ENCODE results near the gene PEX14. TPM values are rescaled to one million over a fixed set of nuclear protein-coding genes. Genes with fewer than 3 reads are reported as not detected.

The PEX14 gene
- total and polyA plus RNA-seq, 2 donors (not counting 3 experiments of a cell fraction or from before 2014, with no cell fraction given), result 19.5 to 26.5 TPM

- Histone ChIP-seq H4K20me1 (replicated peaks; ENCODE audit: control insufficient read depth, extremely low read depth, insufficient read depth, low read length) (no peaks in the 10 kb centered on the region), H3K36me3 (ENCODE audit: control insufficient read depth in 2 of 2, extremely low read depth in 1 of 2, insufficient read depth in 2 of 2, low read length in 2 of 2) (peaks cover 0 to 11% of the 10 kb centered on the region in 2 experiments), H3K4me2 (ENCODE audit: insufficient read depth, low read length) (no peak overlapping the region), H3K9me1 (replicated peaks; ENCODE audit: control insufficient read depth, extremely low read depth, insufficient read depth, low read length) (no peaks in the 10 kb centered on the region), H3K4me3 (replicated peaks in 1 of 3; ENCODE audit: insufficient read depth in 1 of 3, low read depth in 1 of 3, low read length in 3 of 3) (no peak overlapping the region), H3K9me3 (replicated peaks; ENCODE audit: control insufficient read depth, insufficient read depth, low read length) (no peaks in the 10 kb centered on the region), H3K27me3 (ENCODE audit: control insufficient read depth in 2 of 2, insufficient read depth in 2 of 2, low read length in 2 of 2) (no peaks in the 10 kb centered on the region), H3K27ac (ENCODE audit: insufficient read depth, low read depth, low read length) (no peak overlapping the region), H3K79me2 (ENCODE audit: control insufficient read depth, insufficient read depth, low read length) (no peaks in the 10 kb centered on the region), H3K4me1 (ENCODE audit: control insufficient read depth, extremely low read depth, insufficient read depth, low read length) (no peaks in the 10 kb centered on the region), H3K9ac (replicated peaks; ENCODE audit: extremely low read depth, insufficient read depth, low read length) (no peak overlapping the region), H2AFZ (ENCODE audit: low read depth, low read length) (no peak overlapping the region)
- CTCF ChIA-PET, result interaction anchor here (0.9 kb wide), 1 partner anchor 14 kb away, joined by 3 read pairs; no protein-coding TSS in a partner anchor
- DNase-seq (ENCODE audit: low read depth, low spot score) (no peak), FAIRE-seq (no peak)
- no peak for TF ChIP-seq POLR2AphosphoS5 (IDR thresholded peaks at IDR 0.05; ENCODE audit: insufficient read depth, low read depth, low read length)
- BruUV-seq (replicated peaks), result no TSS peak
- POLR2A ChIA-PET, result no interaction called here
- dilution Hi-C loops (cut with MboI; ENCODE audit: extremely low pct_ligation_motif_present, low sequenced_read_pairs), result no loop called here
- intact Hi-C loops (cut with micrococcal nuclease), result no loop called here
Measured at GRCh38 chr1:10625076-10625475, 150.3 kb downstream of the PEX14 start.

- no peak for FAIRE-seq
- POLR2A ChIA-PET, result no interaction called here
Measured at GRCh38 chr1:10625554-10625953, 150.8 kb downstream of the PEX14 start.

More at GRCh38 chr1:10625554-10625953, 150.8 kb downstream of the PEX14 start:
- no peaks in the 10 kb centered on the region for H3K9me1 ChIP-seq (replicated peaks; ENCODE audit: control insufficient read depth, extremely low read depth, insufficient read depth, low read length)
- H3K27me3 ChIP-seq (ENCODE audit: control insufficient read depth in 2 of 2, insufficient read depth in 2 of 2, low read length in 2 of 2), result no peaks in the 10 kb centered on the region
- H3K9me3 ChIP-seq (replicated peaks; ENCODE audit: control insufficient read depth, insufficient read depth, low read length), result no peaks in the 10 kb centered on the region
- no peak overlapping the region for H3K9ac ChIP-seq (replicated peaks; ENCODE audit: extremely low read depth, insufficient read depth, low read length)
- peaks cover 0 to 11% of the 10 kb centered on the region in 2 experiments for H3K36me3 ChIP-seq (ENCODE audit: control insufficient read depth in 2 of 2, extremely low read depth in 1 of 2, insufficient read depth in 2 of 2, low read length in 2 of 2)
- intact Hi-C loops (cut with micrococcal nuclease), result no loop called here
- H2AFZ ChIP-seq (ENCODE audit: low read depth, low read length), result no peak overlapping the region
- no peaks in the 10 kb centered on the region for H4K20me1 ChIP-seq (replicated peaks; ENCODE audit: control insufficient read depth, extremely low read depth, insufficient read depth, low read length)
- dilution Hi-C loops (cut with MboI; ENCODE audit: extremely low pct_ligation_motif_present, low sequenced_read_pairs), result no loop called here
- H3K79me2 ChIP-seq (ENCODE audit: control insufficient read depth, insufficient read depth, low read length), result no peaks in the 10 kb centered on the region
- CTCF ChIA-PET, result no interaction called here
- no peaks in the 10 kb centered on the region for H3K4me1 ChIP-seq (ENCODE audit: control insufficient read depth, extremely low read depth, insufficient read depth, low read length)
- no peak for TF ChIP-seq JUN (IDR thresholded peaks at IDR 0.05; ENCODE audit: borderline replicate concordance, insufficient read depth, insufficient read length, low read depth)
- TF ChIP-seq, protein P1, sequence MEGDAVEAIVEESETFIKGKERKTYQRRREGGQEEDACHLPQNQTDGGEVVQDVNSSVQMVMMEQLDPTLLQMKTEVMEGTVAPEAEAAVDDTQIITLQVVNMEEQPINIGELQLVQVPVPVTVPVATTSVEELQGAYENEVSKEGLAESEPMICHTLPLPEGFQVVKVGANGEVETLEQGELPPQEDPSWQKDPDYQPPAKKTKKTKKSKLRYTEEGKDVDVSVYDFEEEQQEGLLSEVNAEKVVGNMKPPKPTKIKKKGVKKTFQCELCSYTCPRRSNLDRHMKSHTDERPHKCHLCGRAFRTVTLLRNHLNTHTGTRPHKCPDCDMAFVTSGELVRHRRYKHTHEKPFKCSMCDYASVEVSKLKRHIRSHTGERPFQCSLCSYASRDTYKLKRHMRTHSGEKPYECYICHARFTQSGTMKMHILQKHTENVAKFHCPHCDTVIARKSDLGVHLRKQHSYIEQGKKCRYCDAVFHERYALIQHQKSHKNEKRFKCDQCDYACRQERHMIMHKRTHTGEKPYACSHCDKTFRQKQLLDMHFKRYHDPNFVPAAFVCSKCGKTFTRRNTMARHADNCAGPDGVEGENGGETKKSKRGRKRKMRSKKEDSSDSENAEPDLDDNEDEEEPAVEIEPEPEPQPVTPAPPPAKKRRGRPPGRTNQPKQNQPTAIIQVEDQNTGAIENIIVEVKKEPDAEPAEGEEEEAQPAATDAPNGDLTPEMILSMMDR (IDR thresholded peaks at IDR 0.05; ENCODE audit: extremely low read depth in 1 of 2, insufficient read depth in 1 of 2, low read depth in 1 of 2, low read length in 2 of 2), result no peak
- TF ChIP-seq MYC (IDR thresholded peaks at IDR 0.05; ENCODE audit: low read depth, low read length), result no peak
- no peak for TF ChIP-seq POLR2AphosphoS5 (IDR thresholded peaks at IDR 0.05; ENCODE audit: insufficient read depth, low read depth, low read length)
- no peak for TF ChIP-seq GATA2 (IDR thresholded peaks at IDR 0.05; ENCODE audit: insufficient read depth, insufficient read length, low read depth, low read length)
- no peak for TF ChIP-seq EZH2 (IDR thresholded peaks at IDR 0.05; ENCODE audit: borderline replicate concordance, low read depth, low read length, severe bottlenecking)
- no peak for TF ChIP-seq POLR2A (IDR thresholded peaks at IDR 0.05; ENCODE audit: low read depth, low read length)
- TF ChIP-seq, protein P2, sequence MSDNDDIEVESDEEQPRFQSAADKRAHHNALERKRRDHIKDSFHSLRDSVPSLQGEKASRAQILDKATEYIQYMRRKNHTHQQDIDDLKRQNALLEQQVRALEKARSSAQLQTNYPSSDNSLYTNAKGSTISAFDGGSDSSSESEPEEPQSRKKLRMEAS (IDR thresholded peaks at IDR 0.05; ENCODE audit: insufficient read depth, insufficient read length), result no peak
- TF ChIP-seq FOS (IDR thresholded peaks at IDR 0.05; ENCODE audit: borderline replicate concordance, insufficient read depth, low read length), result no peak
- no peak overlapping the region for H3K4me2 ChIP-seq (ENCODE audit: insufficient read depth, low read length)
- H3K27ac ChIP-seq (ENCODE audit: insufficient read depth, low read depth, low read length), result no peak overlapping the region
- H3K4me3 ChIP-seq (replicated peaks in 1 of 3; ENCODE audit: insufficient read depth in 1 of 3, low read depth in 1 of 3, low read length in 3 of 3), result no peak overlapping the region
- DNase-seq (ENCODE audit: low read depth, low spot score), result no peak
- no TSS peak for BruUV-seq (replicated peaks)

All from endothelial cell of umbilical vein (primary cell).